Ishikawa (cell line): ENCODE data around the gene CFAP46.

Source experiments
- CEBPB ChIP-seq: IDR thresholded peaks from 2 replicates; pipeline ENCODE4 v1.6.1; 2012
- CREB1 ChIP-seq: IDR thresholded peaks from 2 replicates; pipeline ENCODE4 v1.6.1; 2012; ENCODE audit warnings: low read depth
- EGR1 ChIP-seq: IDR thresholded peaks from 2 replicates; pipeline ENCODE4 v1.6.1; 2012
- EP300 ChIP-seq: IDR thresholded peaks from 2 replicates; pipeline ENCODE4 v1.6.1; 2012; ENCODE audit warnings: borderline replicate concordance
- FOXM1 ChIP-seq: IDR thresholded peaks from 2 replicates; pipeline ENCODE4 v1.6.1; 2012; ENCODE audit warnings: low read depth, borderline replicate concordance
- NFIC ChIP-seq: IDR thresholded peaks from 2 replicates; pipeline ENCODE4 v1.6.1; 2012
- RAD21 ChIP-seq: IDR thresholded peaks from 2 replicates; pipeline ENCODE4 v1.6.1; 2012; ENCODE audit warnings: low read depth
- TAF1 ChIP-seq: IDR thresholded peaks from 2 replicates; pipeline ENCODE4 v1.6.1; 2012; ENCODE audit warnings: low read depth, mild to moderate bottlenecking
- TCF12 ChIP-seq: IDR thresholded peaks from 2 replicates; pipeline ENCODE4 v1.6.1; 2012; ENCODE audit warnings: low read depth
- TEAD4 ChIP-seq: IDR thresholded peaks from 2 replicates; pipeline ENCODE4 v1.6.1; 2012
- YY1 ChIP-seq: IDR thresholded peaks from 2 replicates; pipeline ENCODE4 v1.6.1; 2012; ENCODE audit warnings: low read depth
- ZBTB7A ChIP-seq: IDR thresholded peaks from 2 replicates; pipeline ENCODE4 v1.6.1; 2012; ENCODE audit warnings: low read depth
- TF ChIP-seq, protein P1 (sequence below): IDR thresholded peaks from 2 replicates; pipeline ENCODE4 v1.6.1; 2012
- TF ChIP-seq, protein P2 (sequence below): IDR thresholded peaks from 2 replicates; pipeline ENCODE4 v1.6.1; 2012; ENCODE audit warnings: low read depth, mild to moderate bottlenecking
- TF ChIP-seq, protein P3 (sequence below): IDR thresholded peaks from 2 replicates; pipeline ENCODE4 v1.6.1; 2012

Gene CFAP46

GRCh38 chr10:132899751-132900065, 42.7 kb downstream of the CFAP46 start:
- no peak for TF ChIP-seq CEBPB

GRCh38 chr10:132899054-132899750, 43.2 kb downstream of the CFAP46 start:
- no peak for TF ChIP-seq TAF1
- TF ChIP-seq, protein P1, sequence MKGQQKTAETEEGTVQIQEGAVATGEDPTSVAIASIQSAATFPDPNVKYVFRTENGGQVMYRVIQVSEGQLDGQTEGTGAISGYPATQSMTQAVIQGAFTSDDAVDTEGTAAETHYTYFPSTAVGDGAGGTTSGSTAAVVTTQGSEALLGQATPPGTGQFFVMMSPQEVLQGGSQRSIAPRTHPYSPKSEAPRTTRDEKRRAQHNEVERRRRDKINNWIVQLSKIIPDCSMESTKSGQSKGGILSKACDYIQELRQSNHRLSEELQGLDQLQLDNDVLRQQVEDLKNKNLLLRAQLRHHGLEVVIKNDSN: no peak
- no peak for TF ChIP-seq FOXM1
- no peak for TF ChIP-seq CEBPB
- no peak for TF ChIP-seq EGR1

DNA sequence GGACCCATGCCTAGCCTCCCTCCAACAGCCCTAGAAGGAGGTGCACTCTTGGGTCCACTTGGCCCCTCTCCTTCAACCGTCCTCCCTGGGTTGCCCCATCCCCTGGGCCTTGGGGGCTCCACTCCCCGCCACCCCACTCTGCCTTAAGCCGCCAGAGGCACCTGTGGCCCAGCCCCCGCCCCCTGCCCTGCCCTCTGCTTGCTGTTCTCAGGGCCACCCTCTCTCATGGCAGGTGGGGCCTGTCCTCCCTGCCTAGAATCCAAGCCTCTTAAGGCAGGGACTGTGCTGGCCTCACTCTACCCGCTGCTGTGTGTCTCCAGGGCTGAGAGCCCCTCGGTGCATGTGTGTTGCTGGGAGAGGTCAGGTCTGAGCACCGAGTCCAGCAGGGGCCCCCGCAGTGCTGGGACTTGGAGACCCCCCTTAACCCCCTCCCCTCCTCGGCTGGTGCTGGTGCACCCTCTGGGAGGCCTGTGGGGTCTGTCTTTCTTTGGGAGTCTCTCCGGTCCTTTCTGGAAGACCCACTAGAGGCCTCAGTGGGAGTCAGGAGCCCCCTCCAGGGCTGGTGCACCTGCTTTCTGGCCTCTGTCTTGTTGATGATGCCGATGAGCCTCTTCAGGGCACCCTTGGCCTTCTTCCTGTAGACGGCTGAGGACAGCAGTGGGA, 43.8 kb downstream of the CFAP46 start:
- TF ChIP-seq TCF12: no peak
- TF ChIP-seq RAD21: no peak
- TF ChIP-seq YY1: no peak

DNA sequence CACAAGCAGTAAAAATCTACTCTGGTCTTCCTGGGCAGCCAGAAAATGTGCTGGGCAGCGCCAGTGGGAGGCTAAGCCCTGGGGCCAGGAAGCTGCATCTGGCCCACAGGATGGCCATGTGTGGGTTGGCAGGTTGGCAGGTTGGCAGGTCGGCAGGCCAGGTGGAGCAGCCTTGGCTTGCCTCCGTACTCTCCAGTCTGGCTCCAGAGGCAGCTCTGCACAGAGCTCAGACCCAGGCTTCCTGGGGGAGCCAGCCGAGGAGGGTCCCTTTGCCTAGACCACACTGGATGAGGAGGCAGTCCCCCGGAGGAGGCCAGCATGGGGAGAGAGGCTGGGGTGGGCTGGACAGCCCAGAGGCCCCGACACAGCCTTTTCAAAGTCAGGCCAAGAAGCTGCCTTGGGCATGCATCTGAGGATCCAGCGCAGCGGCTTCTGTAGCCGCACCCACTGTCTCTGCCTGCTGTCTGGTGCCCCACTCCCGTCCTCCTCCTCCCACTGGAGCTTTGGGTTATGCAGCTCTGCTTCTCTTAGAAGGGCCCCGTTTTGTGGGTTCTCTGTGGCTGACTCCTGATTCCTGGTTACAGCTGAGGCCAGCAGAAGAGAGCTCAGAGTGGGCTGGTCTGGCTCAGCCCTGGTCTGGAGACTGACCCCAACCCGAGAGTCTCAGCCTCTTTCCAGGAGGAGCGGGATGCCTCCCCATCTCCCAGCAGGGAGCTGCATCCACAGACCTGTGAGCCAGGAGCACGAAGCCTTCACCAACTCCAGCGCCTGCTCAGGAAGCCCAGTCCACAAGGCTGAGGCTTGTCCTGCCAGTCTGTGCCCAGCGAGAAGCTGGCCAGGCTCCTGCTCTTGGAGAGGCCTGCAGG, 44.6 kb downstream of the CFAP46 start:
- TF ChIP-seq, protein P2, sequence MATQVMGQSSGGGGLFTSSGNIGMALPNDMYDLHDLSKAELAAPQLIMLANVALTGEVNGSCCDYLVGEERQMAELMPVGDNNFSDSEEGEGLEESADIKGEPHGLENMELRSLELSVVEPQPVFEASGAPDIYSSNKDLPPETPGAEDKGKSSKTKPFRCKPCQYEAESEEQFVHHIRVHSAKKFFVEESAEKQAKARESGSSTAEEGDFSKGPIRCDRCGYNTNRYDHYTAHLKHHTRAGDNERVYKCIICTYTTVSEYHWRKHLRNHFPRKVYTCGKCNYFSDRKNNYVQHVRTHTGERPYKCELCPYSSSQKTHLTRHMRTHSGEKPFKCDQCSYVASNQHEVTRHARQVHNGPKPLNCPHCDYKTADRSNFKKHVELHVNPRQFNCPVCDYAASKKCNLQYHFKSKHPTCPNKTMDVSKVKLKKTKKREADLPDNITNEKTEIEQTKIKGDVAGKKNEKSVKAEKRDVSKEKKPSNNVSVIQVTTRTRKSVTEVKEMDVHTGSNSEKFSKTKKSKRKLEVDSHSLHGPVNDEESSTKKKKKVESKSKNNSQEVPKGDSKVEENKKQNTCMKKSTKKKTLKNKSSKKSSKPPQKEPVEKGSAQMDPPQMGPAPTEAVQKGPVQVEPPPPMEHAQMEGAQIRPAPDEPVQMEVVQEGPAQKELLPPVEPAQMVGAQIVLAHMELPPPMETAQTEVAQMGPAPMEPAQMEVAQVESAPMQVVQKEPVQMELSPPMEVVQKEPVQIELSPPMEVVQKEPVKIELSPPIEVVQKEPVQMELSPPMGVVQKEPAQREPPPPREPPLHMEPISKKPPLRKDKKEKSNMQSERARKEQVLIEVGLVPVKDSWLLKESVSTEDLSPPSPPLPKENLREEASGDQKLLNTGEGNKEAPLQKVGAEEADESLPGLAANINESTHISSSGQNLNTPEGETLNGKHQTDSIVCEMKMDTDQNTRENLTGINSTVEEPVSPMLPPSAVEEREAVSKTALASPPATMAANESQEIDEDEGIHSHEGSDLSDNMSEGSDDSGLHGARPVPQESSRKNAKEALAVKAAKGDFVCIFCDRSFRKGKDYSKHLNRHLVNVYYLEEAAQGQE: no peak
- TF ChIP-seq TCF12 (no peak), EGR1 (no peak), TEAD4 (no peak), EP300 (no peak), YY1 (no peak), CEBPB (no peak), NFIC (no peak), ZBTB7A (no peak)
- TF ChIP-seq, protein P3, sequence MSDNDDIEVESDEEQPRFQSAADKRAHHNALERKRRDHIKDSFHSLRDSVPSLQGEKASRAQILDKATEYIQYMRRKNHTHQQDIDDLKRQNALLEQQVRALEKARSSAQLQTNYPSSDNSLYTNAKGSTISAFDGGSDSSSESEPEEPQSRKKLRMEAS: no peak
- TF ChIP-seq, protein P1: no peak

GRCh38 chr10:132893090-132893489, 49.3 kb downstream of the CFAP46 start:
- no peak for TF ChIP-seq TEAD4
- no peak for TF ChIP-seq ZBTB7A
- no peak for TF ChIP-seq CEBPB
- TF ChIP-seq TCF12: no peak
- no peak for TF ChIP-seq FOXM1
- TF ChIP-seq YY1: no peak
- no peak for TF ChIP-seq RAD21
- TF ChIP-seq CREB1: no peak
- no peak for TF ChIP-seq EGR1
- TF ChIP-seq, protein P2: no peak
- TF ChIP-seq, protein P1: no peak
- TF ChIP-seq, protein P3: no peak
- TF ChIP-seq TAF1: no peak
- TF ChIP-seq EP300: no peak
- no peak for TF ChIP-seq NFIC

GRCh38 chr10:132892004-132892403, 50.4 kb downstream of the CFAP46 start:
- TF ChIP-seq CREB1: no peak
- TF ChIP-seq NFIC: no peak
